ENCODE results near the gene PLA2G4A. TPM values are rescaled to one million over a fixed set of nuclear protein-coding genes. Genes with fewer than 3 reads are reported as not detected.

The PLA2G4A gene
- total and polyA plus RNA-seq, 2 experiments from 2014 or later, result 1.6 to 2.9 TPM

DNA sequence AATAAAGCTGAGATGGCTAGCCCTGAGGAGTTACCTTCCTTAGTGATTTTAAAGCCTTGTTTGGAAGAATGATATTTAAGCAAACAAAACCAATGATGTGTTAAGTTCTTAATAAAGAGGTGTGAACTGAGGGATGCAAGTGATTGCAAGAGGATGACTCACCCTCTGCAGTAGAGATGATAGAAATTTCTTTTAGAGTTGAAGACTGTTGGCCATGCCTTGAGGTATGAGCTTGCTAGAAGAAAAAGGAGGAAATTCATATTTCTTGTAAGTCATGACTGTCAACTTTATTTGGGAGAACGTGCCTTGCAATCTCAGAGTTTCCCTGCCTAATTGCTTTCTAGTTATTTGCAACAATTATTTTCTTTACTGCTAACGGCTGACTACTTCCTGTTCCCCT is 94.7 kb downstream of the PLA2G4A start:
- H3K36me3 ChIP-seq (ENCODE audit: low read depth), result no peaks in the 10 kb centered on the region
- 84 to 98% methylated on average over 2 of the region's 2 CpGs for WGBS, 2 experiments (ENCODE audit: low coverage in 1 of 2, low lambda C conversion rate in 2 of 2, missing lambda C conversion rate in 2 of 2)
- H2AFZ ChIP-seq, result no peak overlapping the region
- no peaks in the 10 kb centered on the region for H3K9me3 ChIP-seq (ENCODE audit: low read depth)
- no peak overlapping the region for H3K4me2 ChIP-seq (ENCODE audit: unreplicated experiment)
- DNase-seq, result peak; percentile 22
- H3K27me3 ChIP-seq (replicated peaks; ENCODE audit: insufficient read depth), result no peaks in the 10 kb centered on the region
- H3K9ac ChIP-seq, result no peak overlapping the region
- H3K79me2 ChIP-seq (ENCODE audit: insufficient read depth), result no peaks in the 10 kb centered on the region
- no peaks in the 10 kb centered on the region for H3K4me1 ChIP-seq (ENCODE audit: insufficient read depth)
- no peaks in the 10 kb centered on the region for H3F3A ChIP-seq (ENCODE audit: insufficient read depth)
- no peak for TF ChIP-seq EZH2 (IDR thresholded peaks at IDR 0.05; ENCODE audit: insufficient read depth, poor library complexity, severe bottlenecking)
- no peak for TF ChIP-seq EZH2phosphoT487 (IDR thresholded peaks at IDR 0.05; ENCODE audit: insufficient read depth, low read depth)
- in situ Hi-C loops (cut with MboI), result no loop called here
- no peaks in the 10 kb centered on the region for H3K9me2 ChIP-seq (ENCODE audit: insufficient read depth)
- H3K27ac ChIP-seq, result no peak overlapping the region
- H3K4me3 ChIP-seq, result no peak overlapping the region
- H4K20me1 ChIP-seq (ENCODE audit: insufficient read depth), result no peaks in the 10 kb centered on the region

DNA sequence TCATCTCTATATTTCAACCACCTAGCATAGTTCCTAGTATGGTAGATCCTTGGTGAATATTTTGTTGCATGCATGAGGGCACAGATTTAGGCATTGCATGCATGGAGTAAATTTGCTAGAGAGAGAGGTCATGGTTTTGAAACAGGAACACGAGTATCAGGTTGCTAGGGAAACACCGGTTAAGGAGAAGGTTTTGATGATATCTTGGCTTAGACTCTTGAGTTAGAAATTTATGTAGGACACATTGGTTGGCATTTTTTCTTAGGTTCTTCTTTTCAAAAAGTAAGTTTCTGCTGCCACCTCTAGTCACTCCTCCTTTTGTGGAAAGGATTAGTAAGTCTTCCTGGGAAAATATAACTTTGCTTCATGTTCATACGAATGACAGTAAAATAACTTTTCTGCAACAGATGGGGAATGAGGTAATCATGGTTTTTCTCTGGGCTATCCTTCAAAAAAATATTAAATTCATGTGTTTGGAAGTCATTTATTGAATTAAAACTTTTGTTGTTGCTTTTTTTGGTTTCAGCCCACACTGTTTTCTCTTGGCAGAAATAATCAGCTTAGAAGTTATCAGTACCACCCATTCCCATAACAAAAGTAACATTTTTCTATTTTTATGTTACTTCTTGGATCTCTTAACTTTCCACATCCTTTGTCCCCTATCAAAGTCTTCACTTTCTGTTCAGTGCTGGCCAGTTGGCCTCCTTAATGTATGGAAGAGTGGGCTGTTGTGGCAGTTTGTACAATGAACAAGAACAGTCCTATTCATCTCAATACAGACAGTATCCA is 97.3 kb downstream of the PLA2G4A start:
- H2AFZ ChIP-seq, result no peak overlapping the region
- no peaks in the 10 kb centered on the region for H3F3A ChIP-seq (ENCODE audit: insufficient read depth)
- TF ChIP-seq EZH2phosphoT487 (IDR thresholded peaks at IDR 0.05; ENCODE audit: insufficient read depth, low read depth), result no peak
- TF ChIP-seq EZH2 (IDR thresholded peaks at IDR 0.05; ENCODE audit: insufficient read depth, poor library complexity, severe bottlenecking), result no peak
- H3K9ac ChIP-seq, result no peak overlapping the region
- H4K20me1 ChIP-seq (ENCODE audit: insufficient read depth), result no peaks in the 10 kb centered on the region
- in situ Hi-C loops (cut with MboI), result no loop called here
- no peaks in the 10 kb centered on the region for H3K79me2 ChIP-seq (ENCODE audit: insufficient read depth)
- no peaks in the 10 kb centered on the region for H3K27me3 ChIP-seq (replicated peaks; ENCODE audit: insufficient read depth)
- 14 to 19% methylated on average over 3 of the region's 3 CpGs for WGBS, 2 experiments (ENCODE audit: low coverage in 1 of 2, low lambda C conversion rate in 2 of 2, missing lambda C conversion rate in 2 of 2)
- no peaks in the 10 kb centered on the region for H3K9me3 ChIP-seq (ENCODE audit: low read depth)
- H3K4me2 ChIP-seq (ENCODE audit: unreplicated experiment), result no peak overlapping the region
- DNase-seq, result peak; percentile 23
- no peak overlapping the region for H3K27ac ChIP-seq
- no peak overlapping the region for H3K4me3 ChIP-seq
- H3K36me3 ChIP-seq (ENCODE audit: low read depth), result no peaks in the 10 kb centered on the region
- no peaks in the 10 kb centered on the region for H3K9me2 ChIP-seq (ENCODE audit: insufficient read depth)
- peaks cover 6% of the 10 kb centered on the region; the same call in 1 of the 2 replicates for H3K4me1 ChIP-seq (ENCODE audit: insufficient read depth)

DNA sequence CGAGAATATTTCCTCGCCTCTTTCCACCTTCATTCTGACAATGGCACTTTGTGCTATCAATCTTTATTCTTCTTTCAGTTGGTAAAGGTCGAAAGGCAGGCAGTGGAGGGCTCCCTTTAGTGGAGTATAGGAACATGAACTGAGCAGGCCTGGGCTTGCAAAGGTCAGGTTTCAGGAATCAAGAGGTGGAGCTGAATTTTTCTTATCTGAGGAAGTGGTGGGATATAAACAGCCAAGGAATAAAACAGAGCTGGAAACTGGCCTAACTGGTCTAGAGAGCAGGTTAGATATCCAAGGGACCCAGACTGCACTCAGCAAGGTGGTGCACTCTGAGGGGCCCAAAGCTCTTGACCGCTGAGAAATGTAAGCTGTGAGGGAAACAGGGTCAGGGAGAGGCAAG is 99.1 kb downstream of the PLA2G4A start:
- H3K4me1 ChIP-seq (ENCODE audit: insufficient read depth), result peaks cover 6% of the 10 kb centered on the region; the same call in 1 of the 2 replicates
- no peaks in the 10 kb centered on the region for H3K27me3 ChIP-seq (replicated peaks; ENCODE audit: insufficient read depth)
- H3K79me2 ChIP-seq (ENCODE audit: insufficient read depth), result no peaks in the 10 kb centered on the region
- no peaks in the 10 kb centered on the region for H3K36me3 ChIP-seq (ENCODE audit: low read depth)
- no peak overlapping the region for H3K27ac ChIP-seq
- in situ Hi-C loops (cut with MboI), result no loop called here
- H3K9me3 ChIP-seq (ENCODE audit: low read depth), result no peaks in the 10 kb centered on the region
- no peak overlapping the region for H3K4me2 ChIP-seq (ENCODE audit: unreplicated experiment)
- H3K9me2 ChIP-seq (ENCODE audit: insufficient read depth), result no peaks in the 10 kb centered on the region
- TF ChIP-seq EZH2 (IDR thresholded peaks at IDR 0.05; ENCODE audit: insufficient read depth, poor library complexity, severe bottlenecking) (no peak), EZH2phosphoT487 (IDR thresholded peaks at IDR 0.05; ENCODE audit: insufficient read depth, low read depth) (no peak)
- no peak overlapping the region for H3K4me3 ChIP-seq
- WGBS, 2 experiments (ENCODE audit: low coverage in 1 of 2, low lambda C conversion rate in 2 of 2, missing lambda C conversion rate in 2 of 2), result 86 to 87% methylated on average over 4 of the region's 4 CpGs
- H3K9ac ChIP-seq, result no peak overlapping the region
- no peaks in the 10 kb centered on the region for H3F3A ChIP-seq (ENCODE audit: insufficient read depth)
- no peaks in the 10 kb centered on the region for H4K20me1 ChIP-seq (ENCODE audit: insufficient read depth)
- DNase-seq, result no peak
- no peak overlapping the region for H2AFZ ChIP-seq

DNA sequence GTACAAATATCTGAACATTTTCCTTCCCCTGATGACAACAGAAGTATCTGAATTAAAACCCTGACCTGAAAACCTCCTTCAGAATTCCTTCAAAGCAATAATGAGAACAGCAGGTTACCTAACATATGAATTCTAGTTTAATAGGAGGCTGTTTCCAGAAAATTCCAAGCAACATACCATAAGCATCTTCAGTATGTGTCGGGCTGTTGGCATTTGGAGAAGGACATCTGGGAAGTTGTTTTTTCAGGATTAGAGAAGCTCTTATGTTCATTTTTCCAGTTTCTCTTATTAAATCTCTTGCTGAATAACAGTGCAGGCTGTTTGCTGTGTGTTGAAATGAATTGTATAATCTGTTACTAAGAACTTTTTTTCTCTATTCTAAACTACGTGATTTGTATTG is 101.5 kb downstream of the PLA2G4A start:
- Histone ChIP-seq H3K4me2 (ENCODE audit: unreplicated experiment) (no peak overlapping the region), H3K79me2 (ENCODE audit: insufficient read depth) (no peaks in the 10 kb centered on the region), H3K4me1 (ENCODE audit: insufficient read depth) (peaks cover 6% of the 10 kb centered on the region; the same call in 1 of the 2 replicates), H2AFZ (0 out of 2 replicates have a peak overlapping the region, but pooled peaks have one; percentile 9), H3K27ac (no peak overlapping the region), H3K9me3 (ENCODE audit: low read depth) (no peaks in the 10 kb centered on the region), H3F3A (ENCODE audit: insufficient read depth) (no peaks in the 10 kb centered on the region), H3K36me3 (ENCODE audit: low read depth) (no peaks in the 10 kb centered on the region), H3K4me3 (no peak overlapping the region), H3K27me3 (replicated peaks; ENCODE audit: insufficient read depth) (no peaks in the 10 kb centered on the region), H3K9me2 (ENCODE audit: insufficient read depth) (no peaks in the 10 kb centered on the region), H4K20me1 (ENCODE audit: insufficient read depth) (no peaks in the 10 kb centered on the region), H3K9ac (no peak overlapping the region)
- in situ Hi-C loops (cut with MboI), result no loop called here
- 94 to 95% methylated on average over 2 of the region's 2 CpGs for WGBS, 2 experiments (ENCODE audit: low coverage in 1 of 2, low lambda C conversion rate in 2 of 2, missing lambda C conversion rate in 2 of 2)
- DNase-seq, result peak; percentile 12
- TF ChIP-seq EZH2phosphoT487 (IDR thresholded peaks at IDR 0.05; ENCODE audit: insufficient read depth, low read depth), result no peak
- no peak for TF ChIP-seq EZH2 (IDR thresholded peaks at IDR 0.05; ENCODE audit: insufficient read depth, poor library complexity, severe bottlenecking)
